HEK293T (cell line): ENCODE measurements around the gene ANKRD60.

Experiments used
- FOXA1 ChIP-seq: fragments of 450-650 bp; IDR thresholded peaks from 2 replicates; pipeline ENCODE4 v1.6.1; 2016; ENCODE audit warnings: mild to moderate bottlenecking
- FOXK2 ChIP-seq: fragments of 450-650 bp; IDR thresholded peaks from 2 replicates; pipeline ENCODE4 v1.6.1; 2016; ENCODE audit warnings: mild to moderate bottlenecking
- FOXM1 ChIP-seq: fragments of 450-650 bp; IDR thresholded peaks from 2 replicates; pipeline ENCODE4 v1.6.1; 2017; ENCODE audit warnings: mild to moderate bottlenecking, borderline replicate concordance

DNA sequence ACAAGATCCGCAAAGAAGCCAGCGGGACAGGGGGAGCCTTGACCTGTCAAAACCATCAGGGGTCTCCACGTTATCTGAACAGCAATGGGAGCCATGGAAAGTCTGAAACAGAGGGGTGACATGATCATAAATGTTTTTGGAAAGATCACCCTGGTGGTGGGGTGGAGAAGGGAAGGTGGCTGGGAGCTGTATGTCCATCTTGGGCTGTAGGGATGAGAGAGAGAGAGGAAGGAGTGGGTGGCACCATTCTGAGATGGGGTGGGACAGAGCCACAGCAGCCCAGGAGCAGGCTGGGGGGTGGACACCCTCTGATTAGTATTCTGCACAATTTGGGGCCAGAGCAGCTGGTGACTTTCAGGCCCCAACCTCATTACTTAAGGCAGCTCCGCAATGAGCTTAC is 30.1 kb downstream of the ANKRD60 start:
- TF ChIP-seq FOXK2 (no peak), FOXM1 (no peak), FOXA1 (no peak)
